MG63 (cell line): Measurements from ENCODE around the gene APOA1. TPM values are rescaled to one million over a fixed set of nuclear protein-coding genes. Genes with fewer than 3 reads are reported as not detected.
A peak's percentile ranks its signal among the peaks of the same experiment; 100 is the strongest.

Experiments
- DNase-seq: peaks from one replicate; pipeline ENCODE4 v3.0.0-alpha.2; 2020
- H3K27me3 ChIP-seq: fragments of 250-450 bp; sonication (Bioruptor Pico); 2 replicates; pipeline ENCODE4 v1.5.1; 2020; ENCODE audit warnings: mild to moderate bottlenecking, moderate library complexity
- H3K36me3 ChIP-seq: fragments of 250-450 bp; sonication (Bioruptor Pico); 2 replicates; pipeline ENCODE4 v1.5.1; 2020; ENCODE audit warnings: mild to moderate bottlenecking, moderate library complexity
- H3K4me3 ChIP-seq: fragments of 250-450 bp; sonication (Bioruptor Pico); 2 replicates; pipeline ENCODE4 v1.5.1; 2020; ENCODE audit warnings: mild to moderate bottlenecking, moderate library complexity
- H3K9me3 ChIP-seq: fragments of 250-450 bp; sonication (Bioruptor Pico); 2 replicates; pipeline ENCODE4 v1.5.1; 2020; ENCODE audit warnings: mild to moderate bottlenecking, moderate library complexity
- total RNA-seq: library from RNA; depleted of rRNA; stranded (reverse); fragments of >200 nt; shearing (Covaris generic); gene quantifications from 2 replicates; pipeline ENCODE4 v1.2.3, GENCODE V29; 2014; ENCODE audit warnings: low replicate concordance; rRNA removed

The APOA1 gene
- not detected in 2 replicates for total RNA-seq

- H3K9me3 ChIP-seq = no peaks in the 10 kb centered on the region
Observed at GRCh38 chr11:116837231-116838091, at the start of gene APOA1. TSS of gene APOA1 (minus strand) at chr11:116837622. CDS start at chr11:116837387, 235 bp downstream.

GRCh38 chr11:116885951-116886655 is 48.7 kb upstream of the APOA1 start:
- Histone ChIP-seq H3K9me3 (no peaks in the 10 kb centered on the region), H3K36me3 (no peaks in the 10 kb centered on the region; the same call in none of the 2 replicates)
- no peak for DNase-seq

More at GRCh38 chr11:116837231-116838091, at the start of gene APOA1:
- DNase-seq = no peak
- H3K4me3 ChIP-seq = no peak within 1 kb of the TSS
- no peaks in the 10 kb centered on the region for H3K27me3 ChIP-seq
- H3K36me3 ChIP-seq = no peaks in the 10 kb centered on the region

GRCh38 chr11:116882386-116882785 is 45.0 kb upstream of the APOA1 start:
- Histone ChIP-seq H3K9me3 (no peaks in the 10 kb centered on the region), H3K4me3 (no peak overlapping the region), H3K36me3 (no peaks in the 10 kb centered on the region; the same call in 1 of the 2 replicates), H3K27me3 (no peaks in the 10 kb centered on the region)
- no peak for DNase-seq

More at GRCh38 chr11:116885951-116886655, 48.7 kb upstream of the APOA1 start:
- no peak overlapping the region for H3K4me3 ChIP-seq
- H3K27me3 ChIP-seq = no peaks in the 10 kb centered on the region

- H3K9me3 ChIP-seq = no peaks in the 10 kb centered on the region
- H3K4me3 ChIP-seq = no peak overlapping the region
- H3K27me3 ChIP-seq = no peaks in the 10 kb centered on the region
- H3K36me3 ChIP-seq = no peaks in the 10 kb centered on the region; the same call in 1 of the 2 replicates
- no peak for DNase-seq
Observed at GRCh38 chr11:116881143-116881542, 43.7 kb upstream of the APOA1 start.

GRCh38 chr11:116879800-116880625 is 42.6 kb upstream of the APOA1 start:
- H3K36me3 ChIP-seq = peaks cover 3% of the 10 kb centered on the region; the same call in 1 of the 2 replicates
- H3K4me3 ChIP-seq = no peak overlapping the region
- DNase-seq = no peak
- no peaks in the 10 kb centered on the region for H3K27me3 ChIP-seq
- H3K9me3 ChIP-seq = no peaks in the 10 kb centered on the region

GRCh38 chr11:116876656-116877055 is 39.2 kb upstream of the APOA1 start:
- no peak overlapping the region for H3K4me3 ChIP-seq
- peaks cover 19% of the 10 kb centered on the region for H3K36me3 ChIP-seq
- DNase-seq = no peak
- no peaks in the 10 kb centered on the region for H3K9me3 ChIP-seq
- H3K27me3 ChIP-seq = no peaks in the 10 kb centered on the region

GRCh38 chr11:116875194-116875593 is 37.8 kb upstream of the APOA1 start:
- DNase-seq = no peak
- Histone ChIP-seq H3K36me3 (peaks cover 26% of the 10 kb centered on the region), H3K27me3 (no peaks in the 10 kb centered on the region), H3K4me3 (no peak overlapping the region), H3K9me3 (no peaks in the 10 kb centered on the region)

- Histone ChIP-seq H3K9me3 (no peaks in the 10 kb centered on the region), H3K27me3 (no peaks in the 10 kb centered on the region), H3K4me3 (no peak overlapping the region), H3K36me3 (peaks cover 35% of the 10 kb centered on the region)
- no peak for DNase-seq
Observed at GRCh38 chr11:116874251-116874650, 36.8 kb upstream of the APOA1 start.

GRCh38 chr11:116873381-116873780 is 36.0 kb upstream of the APOA1 start:
- no peak for DNase-seq
- H3K27me3 ChIP-seq = no peaks in the 10 kb centered on the region
- no peak overlapping the region for H3K4me3 ChIP-seq
- peaks cover 38% of the 10 kb centered on the region for H3K36me3 ChIP-seq
- H3K9me3 ChIP-seq = no peaks in the 10 kb centered on the region

- DNase-seq = peak; percentile 59
Observed at GRCh38 chr11:116871248-116871647, 33.8 kb upstream of the APOA1 start.

GRCh38 chr11:116870054-116870453 is 32.6 kb upstream of the APOA1 start:
- Histone ChIP-seq H3K4me3 (no peak overlapping the region), H3K27me3 (no peaks in the 10 kb centered on the region), H3K9me3 (no peaks in the 10 kb centered on the region), H3K36me3 (peaks cover 53% of the 10 kb centered on the region)
- DNase-seq = no peak

More at GRCh38 chr11:116871248-116871647, 33.8 kb upstream of the APOA1 start:
- Histone ChIP-seq H3K9me3 (no peaks in the 10 kb centered on the region), H3K27me3 (no peaks in the 10 kb centered on the region), H3K4me3 (no peak overlapping the region), H3K36me3 (peaks cover 50% of the 10 kb centered on the region)

- Histone ChIP-seq H3K9me3 (no peaks in the 10 kb centered on the region), H3K27me3 (no peaks in the 10 kb centered on the region), H3K36me3 (peaks cover 53% of the 10 kb centered on the region), H3K4me3 (no peak overlapping the region)
- DNase-seq = no peak
Observed at GRCh38 chr11:116869610-116870009, 32.2 kb upstream of the APOA1 start.

- no peak for DNase-seq
- H3K36me3 ChIP-seq = peaks cover 58% of the 10 kb centered on the region
- H3K27me3 ChIP-seq = no peaks in the 10 kb centered on the region
- H3K4me3 ChIP-seq = no peak overlapping the region
- H3K9me3 ChIP-seq = no peaks in the 10 kb centered on the region; the same call in 1 of the 2 replicates
Observed at GRCh38 chr11:116868066-116868465, 30.6 kb upstream of the APOA1 start.

- peaks cover 54% of the 10 kb centered on the region for H3K36me3 ChIP-seq
- no peaks in the 10 kb centered on the region; the same call in 1 of the 2 replicates for H3K9me3 ChIP-seq
- DNase-seq = no peak
- H3K4me3 ChIP-seq = no peak overlapping the region
- no peaks in the 10 kb centered on the region for H3K27me3 ChIP-seq
Observed at GRCh38 chr11:116867619-116868018, 30.2 kb upstream of the APOA1 start.

- Histone ChIP-seq H3K4me3 (no peak overlapping the region), H3K27me3 (no peaks in the 10 kb centered on the region), H3K9me3 (no peaks in the 10 kb centered on the region; the same call in 1 of the 2 replicates), H3K36me3 (peaks cover 48% of the 10 kb centered on the region)
- DNase-seq = no peak
Observed at GRCh38 chr11:116866804-116867455, 29.5 kb upstream of the APOA1 start.

- Histone ChIP-seq H3K27me3 (no peaks in the 10 kb centered on the region), H3K4me3 (no peak overlapping the region), H3K9me3 (no peaks in the 10 kb centered on the region; the same call in 1 of the 2 replicates), H3K36me3 (peaks cover 52% of the 10 kb centered on the region)
- no peak for DNase-seq
Observed at GRCh38 chr11:116865696-116866095, 28.3 kb upstream of the APOA1 start.
